ENCODE data around the gene TKFC. TPM values are rescaled to one million over a fixed set of nuclear protein-coding genes. Genes with fewer than 3 reads are reported as not detected.

Gene TKFC
- total RNA-seq, 1 experiment from 2014 or later = 168 TPM

GRCh38 chr11:61294717-61295595 is 38.1 kb upstream of the TKFC start, which contains the start of gene VWCE:
TSS of gene VWCE (minus strand) at chr11:61295316. CDS start at chr11:61295037, 279 bp downstream.
- no peak for TF ChIP-seq CTCF (conservative IDR thresholded peaks at IDR 0.05)
- TF ChIP-seq EZH2 (IDR thresholded peaks at IDR 0.05; ENCODE audit: low read depth) = no peak
- H3K9me3 ChIP-seq (ENCODE audit: insufficient read depth, low read depth) = no peaks in the 10 kb centered on the region
- H4K20me1 ChIP-seq (ENCODE audit: insufficient read depth) = 0 out of 2 replicates have a peak, but pooled peaks cover 4% of the 10 kb centered on the region
- H2AFZ ChIP-seq = peak within 1 kb of the TSS; percentile 74; the same call in 1 of the 2 replicates
- peaks cover 13% of the 10 kb centered on the region; the same call in 1 of the 2 replicates for H3F3A ChIP-seq (ENCODE audit: insufficient read depth, low read depth)
- H3K79me2 ChIP-seq (ENCODE audit: low read depth) = no peaks in the 10 kb centered on the region
- POLR2A ChIA-PET (ENCODE audit: unreplicated experiment) = interaction anchor here (0.6 kb wide), 1 partner anchor 14 kb away, joined by 3 read pairs; no protein-coding TSS in a partner anchor
- H3K4me1 ChIP-seq (replicated peaks; ENCODE audit: insufficient read depth) = no peaks in the 10 kb centered on the region
- peak within 1 kb of the TSS; percentile 79 for H3K4me2 ChIP-seq
- intact Hi-C loops (cut with micrococcal nuclease; ENCODE audit: unreplicated experiment) = no loop called here
- H3K27ac ChIP-seq = no peak within 1 kb of the TSS
- H3K9me2 ChIP-seq (ENCODE audit: insufficient read depth) = no peaks in the 10 kb centered on the region
- CTCF ChIA-PET = interaction anchor here (0.8 kb wide), 1 partner anchor 135 kb away, joined by 6 read pairs; the partner anchor contains the start of genes CPSF7 and SDHAF2
- H3K27me3 ChIP-seq (ENCODE audit: insufficient read depth, low read depth) = peaks cover 14% of the 10 kb centered on the region; the same call in 1 of the 2 replicates
- peak within 1 kb of the TSS; percentile 45 for H3K4me3 ChIP-seq
- peak in 1 of 2 experiments; percentile 69 for DNase-seq
- BruUV-seq (replicated peaks) = no TSS peak
- no peaks in the 10 kb centered on the region; the same call in 1 of the 2 replicates for H3K36me3 ChIP-seq (ENCODE audit: low read depth)

- Histone ChIP-seq H3K4me2 (no peak overlapping the region), H2AFZ (no peak overlapping the region), H3F3A (ENCODE audit: insufficient read depth, low read depth) (peaks cover 13% of the 10 kb centered on the region; the same call in 1 of the 2 replicates), H3K27me3 (ENCODE audit: insufficient read depth, low read depth) (peaks cover 14% of the 10 kb centered on the region; the same call in 1 of the 2 replicates), H3K27ac (no peak overlapping the region), H4K20me1 (ENCODE audit: insufficient read depth) (0 out of 2 replicates have a peak, but pooled peaks cover 4% of the 10 kb centered on the region), H3K36me3 (ENCODE audit: low read depth) (no peaks in the 10 kb centered on the region; the same call in 1 of the 2 replicates), H3K4me3 (no peak overlapping the region), H3K9me3 (ENCODE audit: insufficient read depth, low read depth) (no peaks in the 10 kb centered on the region), H3K9me2 (ENCODE audit: insufficient read depth) (no peaks in the 10 kb centered on the region), H3K4me1 (replicated peaks; ENCODE audit: insufficient read depth) (no peaks in the 10 kb centered on the region), H3K79me2 (ENCODE audit: low read depth) (no peaks in the 10 kb centered on the region)
- TF ChIP-seq EZH2 (IDR thresholded peaks at IDR 0.05; ENCODE audit: low read depth) = no peak
- TF ChIP-seq CTCF (conservative IDR thresholded peaks at IDR 0.05) = no peak
- DNase-seq = no peak
- CTCF ChIA-PET = interaction anchor here (0.8 kb wide), 1 partner anchor 134 kb away, joined by 6 read pairs; the partner anchor contains the start of genes CPSF7 and SDHAF2
- no TSS peak for BruUV-seq (replicated peaks)
- intact Hi-C loops (cut with micrococcal nuclease; ENCODE audit: unreplicated experiment) = no loop called here
- POLR2A ChIA-PET (ENCODE audit: unreplicated experiment) = no interaction called here
Observed at GRCh38 chr11:61295596-61295926, 37.5 kb upstream of the TKFC start.

- TF ChIP-seq CTCF (conservative IDR thresholded peaks at IDR 0.05) (no peak), EZH2 (IDR thresholded peaks at IDR 0.05; ENCODE audit: low read depth) (no peak)
- CTCF ChIA-PET = interaction anchor here (0.6 to 1.5 kb wide), 4 partner anchors 30 to 398 kb away, joined by 3 to 4 read pairs (median 4); no protein-coding TSS in a partner anchor
- peaks cover 7% of the 10 kb centered on the region for H3K36me3 ChIP-seq (ENCODE audit: low read depth)
- no peak overlapping the region for H2AFZ ChIP-seq
- BruUV-seq (replicated peaks) = no TSS peak
- POLR2A ChIA-PET (ENCODE audit: unreplicated experiment) = interaction anchor here (0.6 kb wide), 1 partner anchor 88 kb away, joined by 3 read pairs; no protein-coding TSS in a partner anchor
- H3K4me3 ChIP-seq = no peak overlapping the region
- no peaks in the 10 kb centered on the region for H3K4me1 ChIP-seq (replicated peaks; ENCODE audit: insufficient read depth)
- H3K9me3 ChIP-seq (ENCODE audit: insufficient read depth, low read depth) = no peaks in the 10 kb centered on the region
- no peak for DNase-seq
- H3F3A ChIP-seq (ENCODE audit: insufficient read depth, low read depth) = peaks cover 19% of the 10 kb centered on the region; the same call in 1 of the 2 replicates
- H4K20me1 ChIP-seq (ENCODE audit: insufficient read depth) = 0 out of 2 replicates have a peak, but pooled peaks cover 2% of the 10 kb centered on the region
- peaks cover 14% of the 10 kb centered on the region; the same call in 1 of the 2 replicates for H3K27me3 ChIP-seq (ENCODE audit: insufficient read depth, low read depth)
- intact Hi-C loops (cut with micrococcal nuclease; ENCODE audit: unreplicated experiment) = no loop called here
- H3K27ac ChIP-seq = no peak overlapping the region
- H3K9me2 ChIP-seq (ENCODE audit: insufficient read depth) = no peaks in the 10 kb centered on the region
- no peaks in the 10 kb centered on the region for H3K79me2 ChIP-seq (ENCODE audit: low read depth)
- H3K4me2 ChIP-seq = no peak overlapping the region
Observed at GRCh38 chr11:61297341-61297740, 35.7 kb upstream of the TKFC start.

Data from PC-9 (cell line).